OCI-LY7 (cell line): Measurements from ENCODE around the gene PCDHGA1. TPM values are rescaled to one million over a fixed set of nuclear protein-coding genes. Genes with fewer than 3 reads are reported as not detected.

Source experiments
- BruUV-seq: library from RNA; stranded (reverse); fragments of 400-500 nt; replicated peaks from 2 replicates; lab custom pipeline; 2021; lab: Mats Ljungman, UMichigan
- CTCF ChIA-PET: fragments of 300-600 bp; sonication (Branson Sonifier 250); formaldehyde crosslinking; loops from one replicate; lab custom pipeline; 2022; ENCODE audit warnings: antibody characterized with exemption; ENCODE audit not compliant: unreplicated experiment; lab: Charles Lee
- POLR2A ChIA-PET: fragments of 300-600 bp; sonication (Branson Sonifier 250); formaldehyde crosslinking; loops from one replicate; lab custom pipeline; 2022; ENCODE audit warnings: antibody characterized with exemption; lab: Charles Lee
- DNase-seq: peaks from one replicate; pipeline ENCODE4 v3.0.0-alpha.2; 2015; ENCODE audit warnings: low spot score
- H2AFZ ChIP-seq: fragments of 200-600 bp; sonication (generic), shearing (Covaris generic); 2 replicates; pipeline ENCODE4 v1.6.1; 2014; ENCODE audit warnings: mild to moderate bottlenecking, antibody characterized with exemption, low read length, moderate library complexity
- H3K27ac ChIP-seq: fragments of 200-600 bp; sonication (generic); 2 replicates; pipeline ENCODE4 v1.5.1; 2014; ENCODE audit warnings: mixed run types, low read depth, mild to moderate bottlenecking, moderate library complexity, low read length, inconsistent platforms; ENCODE audit not compliant: poor library complexity, severe bottlenecking
- H3K36me3 ChIP-seq: fragments of 200-600 bp; sonication (generic); 2 replicates; pipeline ENCODE4 v1.6.1; 2014; ENCODE audit warnings: mild to moderate bottlenecking, antibody characterized with exemption, low read length, moderate library complexity, mixed read lengths; ENCODE audit not compliant: insufficient read depth
- H3K4me1 ChIP-seq: fragments of 200-600 bp; sonication (generic); 2 replicates; pipeline ENCODE4 v1.5.1; 2014; ENCODE audit warnings: mild to moderate bottlenecking, low read length; ENCODE audit not compliant: insufficient read depth, poor library complexity, severe bottlenecking
- H3K4me2 ChIP-seq: fragments of 200-600 bp; sonication (generic); 2 replicates; pipeline ENCODE4 v1.6.1; 2014; ENCODE audit warnings: mild to moderate bottlenecking, low read length
- H3K4me3 ChIP-seq: fragments of 200-600 bp; sonication (generic); 2 replicates; pipeline ENCODE4 v1.5.1; 2014; ENCODE audit warnings: mild to moderate bottlenecking, low read depth, low read length; ENCODE audit not compliant: poor library complexity, severe bottlenecking
- H3K79me2 ChIP-seq: fragments of 200-600 bp; sonication (generic); 2 replicates; pipeline ENCODE4 v1.6.1; 2016; ENCODE audit warnings: low read depth, mild to moderate bottlenecking, low read length, moderate library complexity, mixed read lengths; ENCODE audit not compliant: insufficient read depth
- H3K9me2 ChIP-seq: fragments of 200-600 bp; sonication (generic); 2 replicates; pipeline ENCODE4 v1.6.1; 2016; ENCODE audit warnings: mild to moderate bottlenecking, low read length, mixed read lengths; ENCODE audit not compliant: insufficient read depth
- H3K9me3 ChIP-seq: fragments of 200-600 bp; sonication (generic); 2 replicates; pipeline ENCODE4 v1.6.1; 2014; ENCODE audit warnings: mild to moderate bottlenecking, mixed run types, low read length, mixed read lengths
- H4K20me1 ChIP-seq: fragments of 200-600 bp; sonication (generic); 2 replicates; pipeline ENCODE4 v1.6.1; 2014; ENCODE audit warnings: mild to moderate bottlenecking, antibody characterized with exemption, low read length, moderate library complexity, mixed read lengths; ENCODE audit not compliant: insufficient read depth
- CTCF ChIP-seq: fragments of 200-600 bp; sonication (generic); conservative IDR thresholded peaks from 2 replicates; pipeline ENCODE4 v1.5.1; 2014; ENCODE audit warnings: mild to moderate bottlenecking, antibody characterized with exemption, low read length, moderate library complexity, mixed read lengths
- EZH2phosphoT487 ChIP-seq: fragments of 200-600 bp; sonication (generic); IDR thresholded peaks from 2 replicates; pipeline ENCODE4 v1.6.1; 2018; ENCODE audit warnings: low read depth, borderline replicate concordance, mild to moderate bottlenecking, mixed run types, antibody characterized with exemption, low read length, moderate library complexity, mixed read lengths
- intact Hi-C: fragments of 100-400 bp; cut with micrococcal nuclease; formaldehyde crosslinking; loops from one replicate; pipeline ENCODE4 v1.10.0; 2022; ENCODE audit not compliant: unreplicated experiment
- total RNA-seq, 2 experiments: library from RNA; depleted of rRNA in 1 of 2; stranded (reverse); fragments of >200 nt in 1 of 2; shearing (Covaris generic) in 1 of 2; gene quantifications; 2 replicates each; pipeline ENCODE4 v1.2.3, GENCODE V29; 2014 to 2022

PCDHGA1 gene
- total RNA-seq, 2 experiments from 2014 or later: 1.3 to 1.9 TPM

- no peaks in the 10 kb centered on the region for H3K9me3 ChIP-seq
- no peaks in the 10 kb centered on the region for H3K36me3 ChIP-seq
- no peak overlapping the region for H3K4me2 ChIP-seq
- CTCF ChIA-PET: no interaction called here
- POLR2A ChIA-PET: interaction anchor here (0.7 to 3.6 kb wide), 5 partner anchors 10 to 60 kb away, joined by 3 to 16 read pairs (median 4); partner anchors contain the start of gene PCDHGC3
- H3K27ac ChIP-seq: no peak overlapping the region
- no peak overlapping the region for H3K4me3 ChIP-seq
- no peaks in the 10 kb centered on the region for H3K4me1 ChIP-seq
- no peaks in the 10 kb centered on the region for H3K9me2 ChIP-seq
- TF ChIP-seq CTCF (no peak), EZH2phosphoT487 (no peak)
- no peaks in the 10 kb centered on the region for H4K20me1 ChIP-seq
- no peak overlapping the region for H2AFZ ChIP-seq
- no peak for DNase-seq
- H3K79me2 ChIP-seq: no peaks in the 10 kb centered on the region
- intact Hi-C loops: no loop called here
- BruUV-seq: no TSS peak
Measured at GRCh38 chr5:141465351-141465750, 135.0 kb downstream of the PCDHGA1 start.

- Histone ChIP-seq H4K20me1 (no peaks in the 10 kb centered on the region), H3K4me1 (peaks cover 51% of the 10 kb centered on the region), H3K9me3 (no peaks in the 10 kb centered on the region), H3K79me2 (peaks cover 43% of the 10 kb centered on the region), H3K27ac (peak within 1 kb of the TSS; percentile 50), H2AFZ (peak within 1 kb of the TSS; percentile 97), H3K36me3 (peaks cover 18% of the 10 kb centered on the region; the same call in 1 of the 2 replicates), H3K9me2 (no peaks in the 10 kb centered on the region), H3K4me3 (peak within 1 kb of the TSS; percentile 79), H3K4me2 (peak within 1 kb of the TSS; percentile 84)
- no TSS peak for BruUV-seq
- POLR2A ChIA-PET: interaction anchor here (0.9 to 8.0 kb wide), 14 partner anchors 8 to 88 kb away, joined by 3 to 108 read pairs (median 8); no protein-coding TSS in a partner anchor
- peak; percentile 72 for TF ChIP-seq CTCF
- TF ChIP-seq EZH2phosphoT487: no peak
- CTCF ChIA-PET: interaction anchor here (0.5 to 3.8 kb wide), 15 partner anchors 10 to 155 kb away, joined by 3 to 23 read pairs (median 4); partner anchors contain the start of genes PCDHGA12 and TAF7
- peak; percentile 85 for DNase-seq
- intact Hi-C loops: loop anchor here (1.0 to 5.0 kb wide), 6 partner anchors 32 to 113 kb away; partner anchors contain the start of genes PCDHGA11 and PCDHGA5
Measured at GRCh38 chr5:141475625-141476131, 145.4 kb downstream of the PCDHGA1 start, which contains the start of gene PCDHGC3. TSS of gene PCDHGC3 (plus strand) at chr5:141475966. CDS start at chr5:141476117, 151 bp downstream.
